Prostate gland (tissue), 2 donors: Measurements from ENCODE around the gene NUTF2. TPM values are rescaled to one million over a fixed set of nuclear protein-coding genes. Genes with fewer than 3 reads are reported as not detected.
A peak's percentile ranks its signal among the peaks of the same experiment; 100 is the strongest.

Source experiments
- DNase-seq: peaks from one replicate; pipeline ENCODE4 v3.0.0-alpha.2; 2019; ENCODE audit warnings: low spot score
- H3K27ac ChIP-seq, 2 donors: fragments of 200-600 bp; sonication (generic); 2 replicates each; pipeline ENCODE4 v1.5.1; 2017 to 2019
- H3K27me3 ChIP-seq: fragments of 200-600 bp; sonication (generic); replicated peaks from 2 replicates; pipeline ENCODE4 v1.5.1; 2019; ENCODE audit not compliant: insufficient read depth
- H3K36me3 ChIP-seq, 2 donors: fragments of 200-600 bp; sonication (generic); 1 replicate in 1 of 2; 2 replicates in 1 of 2; pipeline versions ENCODE4 v1.5.1 to v1.8.1; 2017 to 2019
- H3K4me1 ChIP-seq: fragments of 200-600 bp; sonication (generic); replicated peaks from 2 replicates; pipeline ENCODE4 v1.5.1; 2019
- H3K4me3 ChIP-seq, 2 donors: fragments of 200-600 bp; sonication (generic); 2 replicates each; pipeline ENCODE4 v1.5.1; 2017 to 2019
- H3K9me3 ChIP-seq: fragments of 200-600 bp; sonication (generic); 2 replicates; pipeline ENCODE4 v1.5.1; 2017
- POLR2A ChIP-seq: fragments of 450-650 bp; IDR thresholded peaks from one replicate; pipeline ENCODE4 v1.6.1; 2016; ENCODE audit warnings: antibody characterized with exemption, mild to moderate bottlenecking
- POLR2AphosphoS5 ChIP-seq: sonication (generic); formaldehyde crosslinking; IDR thresholded peaks from one replicate; pipeline ENCODE4 v1.6.1; 2017; ENCODE audit warnings: antibody characterized with exemption
- WGBS: methylation state at CpG from one replicate; pipeline ENCODE4 v1.1.5; 2018; 5-methylcytosine and 5-hydroxymethylcytosine counted together
- intact Hi-C: fragments of 100-400 bp; cut with DNase I; formaldehyde crosslinking; loops from one replicate; pipeline ENCODE4 v1.14.2; 2022
- small RNA-seq, 2 donors: library from RNA; depleted of rRNA; stranded (forward); fragments of <200 nt; gene quantifications; one replicate each; pipeline ENCODE3, GENCODE V24; 2016
- total RNA-seq, 2 donors: library from RNA; depleted of rRNA; stranded (reverse); fragments of >200 nt; gene quantifications; one replicate each; pipeline ENCODE4 v1.1.0, GENCODE V29; 2016
- TF ChIP-seq, protein P1 (sequence below), 4 experiments: fragments of 200-600 bp in 2 of 4; fragments of 450-650 bp in 2 of 4; sonication (generic) in 2 of 4; IDR thresholded peaks; 1 replicate in 3 of 4; 2 replicates in 1 of 4; pipeline ENCODE4 v1.5.1; 2016 to 2019; ENCODE audit warnings: antibody characterized with exemption in 4 of 4, mild to moderate bottlenecking in 2 of 4, moderate library complexity in 2 of 4

The NUTF2 gene
- total RNA-seq, 2 donors from 2014 or later: 61.5 to 234 TPM

DNA sequence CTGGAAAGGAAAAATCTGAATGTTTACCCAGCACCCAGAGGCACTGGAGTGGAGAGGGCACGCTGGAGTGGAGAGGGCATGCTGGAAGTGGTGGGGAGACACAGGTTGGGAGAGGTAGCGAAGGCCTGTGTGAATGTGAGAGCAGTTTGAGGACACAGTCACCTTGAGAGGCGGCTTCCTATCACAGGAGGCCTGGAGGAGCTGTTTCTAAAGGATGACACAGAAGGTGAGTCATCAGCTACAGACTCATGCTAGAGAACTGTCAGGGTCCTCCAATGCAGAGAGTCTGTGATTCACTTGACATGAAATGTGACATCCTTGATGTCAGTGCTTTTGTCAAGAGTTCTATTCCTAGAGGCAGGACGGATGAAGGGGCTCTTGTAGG lies 71.1 kb downstream of the NUTF2 start:
- DNase-seq: no peak

DNA sequence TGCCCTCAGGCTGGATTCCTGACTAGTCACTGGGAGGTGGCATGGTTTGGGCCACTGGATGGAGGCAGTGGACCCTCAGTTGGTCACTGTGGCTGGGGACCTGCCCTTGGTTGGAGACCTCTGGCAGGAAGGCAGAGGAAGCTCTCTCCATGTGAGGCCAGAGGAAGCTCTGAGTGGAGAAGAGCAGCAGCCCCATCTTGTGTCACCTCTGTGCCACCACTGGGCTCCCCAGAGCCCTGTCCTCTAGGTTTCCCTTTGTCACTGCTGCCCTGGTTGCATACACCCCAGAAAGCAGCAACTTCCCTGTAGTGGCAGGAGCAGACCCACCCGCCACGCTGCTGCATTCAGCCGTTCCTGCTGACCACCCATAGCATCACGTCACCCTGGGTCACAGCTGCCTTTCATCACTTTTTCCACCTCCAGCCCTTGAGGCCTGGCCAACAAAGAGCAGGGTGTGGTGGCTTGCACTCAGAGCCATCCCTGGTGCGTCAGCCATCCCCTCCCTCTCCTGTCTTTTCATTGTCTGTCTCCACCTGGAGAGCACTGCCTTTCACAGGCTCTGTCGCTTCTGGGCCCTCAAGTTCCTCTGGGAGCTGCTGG lies 73.0 kb downstream of the NUTF2 start:
- DNase-seq: no peak
- WGBS: 72% methylated on average over 6 of the region's 6 CpGs
- H3K4me1 ChIP-seq: no peaks in the 10 kb centered on the region
- H3K36me3 ChIP-seq: no peaks in the 10 kb centered on the region
- TF ChIP-seq POLR2AphosphoS5 (no peak), POLR2A (no peak)
- TF ChIP-seq, protein P1, sequence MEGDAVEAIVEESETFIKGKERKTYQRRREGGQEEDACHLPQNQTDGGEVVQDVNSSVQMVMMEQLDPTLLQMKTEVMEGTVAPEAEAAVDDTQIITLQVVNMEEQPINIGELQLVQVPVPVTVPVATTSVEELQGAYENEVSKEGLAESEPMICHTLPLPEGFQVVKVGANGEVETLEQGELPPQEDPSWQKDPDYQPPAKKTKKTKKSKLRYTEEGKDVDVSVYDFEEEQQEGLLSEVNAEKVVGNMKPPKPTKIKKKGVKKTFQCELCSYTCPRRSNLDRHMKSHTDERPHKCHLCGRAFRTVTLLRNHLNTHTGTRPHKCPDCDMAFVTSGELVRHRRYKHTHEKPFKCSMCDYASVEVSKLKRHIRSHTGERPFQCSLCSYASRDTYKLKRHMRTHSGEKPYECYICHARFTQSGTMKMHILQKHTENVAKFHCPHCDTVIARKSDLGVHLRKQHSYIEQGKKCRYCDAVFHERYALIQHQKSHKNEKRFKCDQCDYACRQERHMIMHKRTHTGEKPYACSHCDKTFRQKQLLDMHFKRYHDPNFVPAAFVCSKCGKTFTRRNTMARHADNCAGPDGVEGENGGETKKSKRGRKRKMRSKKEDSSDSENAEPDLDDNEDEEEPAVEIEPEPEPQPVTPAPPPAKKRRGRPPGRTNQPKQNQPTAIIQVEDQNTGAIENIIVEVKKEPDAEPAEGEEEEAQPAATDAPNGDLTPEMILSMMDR (IDR thresholded peaks at IDR 0.05): no peak
- H3K27ac ChIP-seq: no peak overlapping the region
- intact Hi-C loops: no loop called here
- H3K27me3 ChIP-seq: no peaks in the 10 kb centered on the region
- H3K4me3 ChIP-seq: no peak overlapping the region
- no peaks in the 10 kb centered on the region for H3K9me3 ChIP-seq

More for the DNA sequence above, 71.1 kb downstream of the NUTF2 start:
- Histone ChIP-seq H3K27me3 (no peaks in the 10 kb centered on the region), H3K36me3 (no peaks in the 10 kb centered on the region), H3K9me3 (no peaks in the 10 kb centered on the region), H3K27ac (peak overlapping the region in 1 of 2 donors; percentile 14), H3K4me1 (no peaks in the 10 kb centered on the region), H3K4me3 (no peak overlapping the region)
- intact Hi-C loops: no loop called here
- TF ChIP-seq POLR2A: no peak
- TF ChIP-seq, protein P1 (IDR thresholded peaks at IDR 0.05): no peak
- no peak for TF ChIP-seq POLR2AphosphoS5
- WGBS: 66% methylated on average over 4 of the region's 4 CpGs

Small RNA genes within 50 kb of the gene (small RNA-seq; reads per million reads assigned to genes)
- gene AC040162.2 (0 reads per million in 2 donors), gene NRN1L (0 reads per million in 2 donors)

Other genes starting within 250 kb of the NUTF2 start
- gene CARMIL2, start 201.8 kb upstream of the NUTF2 start, total RNA-seq: 1 to 10 TPM; 4.8 to 5.1 TPM
- gene ACD, start 186.7 kb upstream of the NUTF2 start, total RNA-seq: 10 to 100 TPM; 17.1 to 45.4 TPM
- gene PARD6A, start 186.0 kb upstream of the NUTF2 start, total RNA-seq: 10 to 100 TPM in 1 of 2 donors, 1 to 10 TPM in 1; 3.4 to 13.7 TPM
- gene ENKD1, start 180.2 kb upstream of the NUTF2 start, total RNA-seq: 10 to 100 TPM; 20.6 to 29.1 TPM
- 10 to 100 TPM in 1 of 2 donors, 1 to 10 TPM in 1; 10.0 to 18.3 TPM for gene C16orf86, start 180.1 kb upstream of the NUTF2 start, total RNA-seq
- 10 to 100 TPM; 16.0 to 27.4 TPM for gene GFOD2, start 127.6 kb upstream of the NUTF2 start, total RNA-seq
- 10 to 100 TPM; 11.1 to 22.8 TPM for gene RANBP10, start 40.4 kb upstream of the NUTF2 start, total RNA-seq
- gene TSNAXIP1, start 40.0 kb upstream of the NUTF2 start, total RNA-seq: 1 to 10 TPM; 2.1 to 8.0 TPM
- 10 to 100 TPM; 60.2 to 78.6 TPM for gene THAP11, start 4.6 kb upstream of the NUTF2 start, total RNA-seq
- gene CENPT, start 760 bp downstream of the NUTF2 start, total RNA-seq: 10 to 100 TPM; 28.1 to 69.2 TPM
- gene EDC4, start 26.1 kb downstream of the NUTF2 start, total RNA-seq: 10 to 100 TPM; 47.3 to 76.5 TPM
- gene NRN1L, start 38.0 kb downstream of the NUTF2 start, total RNA-seq: 1 to 10 TPM; 4.0 to 4.4 TPM
- gene PSKH1, start 46.3 kb downstream of the NUTF2 start, total RNA-seq: 10 to 100 TPM; 16.7 to 53.2 TPM
- under 1 TPM in 1 of 2 donors, not detected in 1; 0.85 TPM for gene CTRL, start 84.9 kb downstream of the NUTF2 start, total RNA-seq
- 10 to 100 TPM; 29.9 to 42.5 TPM for gene PSMB10, start 89.9 kb downstream of the NUTF2 start, total RNA-seq
- 10 to 100 TPM in 1 of 2 donors, 1 to 10 TPM in 1; 6.9 to 17.4 TPM for gene LCAT, start 97.2 kb downstream of the NUTF2 start, total RNA-seq
- 10 to 100 TPM; 32.6 to 89.1 TPM for gene SLC12A4, start 121.7 kb downstream of the NUTF2 start, total RNA-seq
- gene DPEP3, start 133.6 kb downstream of the NUTF2 start, total RNA-seq: 10 to 100 TPM in 1 of 2 donors, not detected in 1; 49.9 TPM
- gene DPEP2, start 152.6 kb downstream of the NUTF2 start, total RNA-seq: 1 to 10 TPM in 1 of 2 donors, under 1 TPM in 1; 0.41 to 2.4 TPM
- gene DPEP2NB, start 169.0 kb downstream of the NUTF2 start, total RNA-seq: under 1 TPM in 1 of 2 donors, not detected in 1; 0.62 TPM
- gene DDX28, start 176.3 kb downstream of the NUTF2 start, total RNA-seq: 10 to 100 TPM in 1 of 2 donors, 1 to 10 TPM in 1; 7.1 to 16.5 TPM
- 10 to 100 TPM in 1 of 2 donors, 1 to 10 TPM in 1; 7.2 to 14.5 TPM for gene DUS2, start 176.4 kb downstream of the NUTF2 start, total RNA-seq
- gene NFATC3, start 238.4 kb downstream of the NUTF2 start, total RNA-seq: 10 to 100 TPM; 36.6 to 84.1 TPM